HFF-Myc (cell line): ENCODE measurements around the gene MAGEF1.

Experiments used
- DNase-seq: peaks from one replicate; pipeline ENCODE4 v3.0.0-alpha.2; 2011; ENCODE audit warnings: low read depth; ENCODE audit errors: extremely low read depth
- H3K4me3 ChIP-seq: replicated peaks from 2 replicates; pipeline ENCODE4 v1.5.1; 2011; ENCODE audit warnings: low read depth, mild to moderate bottlenecking, control low read depth, low read length
- TF ChIP-seq, protein P1 (sequence below): IDR thresholded peaks from 2 replicates; pipeline ENCODE4 v1.5.1; 2012; ENCODE audit warnings: mild to moderate bottlenecking, low read depth, low read length, control low read depth; ENCODE audit errors: missing control alignments

MAGEF1 gene

DNA sequence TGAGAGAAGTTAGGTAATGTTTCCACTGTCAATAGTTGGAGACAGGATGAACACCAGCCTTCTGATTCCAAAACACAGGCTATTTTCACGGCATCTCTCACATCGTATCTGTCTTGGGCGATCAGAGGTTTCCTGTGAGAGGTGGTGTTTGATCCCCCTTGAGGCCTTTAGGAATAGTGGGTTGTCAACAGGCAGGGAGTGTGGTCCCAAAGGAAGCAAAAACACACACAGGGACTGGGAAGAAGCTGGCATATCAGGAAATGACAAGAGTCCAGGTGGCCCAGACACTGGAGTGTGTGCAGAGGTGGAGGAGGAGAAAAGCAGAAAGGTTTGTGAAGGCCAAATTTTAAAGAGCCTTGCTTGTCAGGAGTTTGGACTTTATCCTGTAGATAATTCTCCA lies 6.6 kb upstream of the MAGEF1 start:
- no peak for DNase-seq
- TF ChIP-seq, protein P1, sequence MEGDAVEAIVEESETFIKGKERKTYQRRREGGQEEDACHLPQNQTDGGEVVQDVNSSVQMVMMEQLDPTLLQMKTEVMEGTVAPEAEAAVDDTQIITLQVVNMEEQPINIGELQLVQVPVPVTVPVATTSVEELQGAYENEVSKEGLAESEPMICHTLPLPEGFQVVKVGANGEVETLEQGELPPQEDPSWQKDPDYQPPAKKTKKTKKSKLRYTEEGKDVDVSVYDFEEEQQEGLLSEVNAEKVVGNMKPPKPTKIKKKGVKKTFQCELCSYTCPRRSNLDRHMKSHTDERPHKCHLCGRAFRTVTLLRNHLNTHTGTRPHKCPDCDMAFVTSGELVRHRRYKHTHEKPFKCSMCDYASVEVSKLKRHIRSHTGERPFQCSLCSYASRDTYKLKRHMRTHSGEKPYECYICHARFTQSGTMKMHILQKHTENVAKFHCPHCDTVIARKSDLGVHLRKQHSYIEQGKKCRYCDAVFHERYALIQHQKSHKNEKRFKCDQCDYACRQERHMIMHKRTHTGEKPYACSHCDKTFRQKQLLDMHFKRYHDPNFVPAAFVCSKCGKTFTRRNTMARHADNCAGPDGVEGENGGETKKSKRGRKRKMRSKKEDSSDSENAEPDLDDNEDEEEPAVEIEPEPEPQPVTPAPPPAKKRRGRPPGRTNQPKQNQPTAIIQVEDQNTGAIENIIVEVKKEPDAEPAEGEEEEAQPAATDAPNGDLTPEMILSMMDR: no peak
- H3K4me3 ChIP-seq: no peak overlapping the region

DNA sequence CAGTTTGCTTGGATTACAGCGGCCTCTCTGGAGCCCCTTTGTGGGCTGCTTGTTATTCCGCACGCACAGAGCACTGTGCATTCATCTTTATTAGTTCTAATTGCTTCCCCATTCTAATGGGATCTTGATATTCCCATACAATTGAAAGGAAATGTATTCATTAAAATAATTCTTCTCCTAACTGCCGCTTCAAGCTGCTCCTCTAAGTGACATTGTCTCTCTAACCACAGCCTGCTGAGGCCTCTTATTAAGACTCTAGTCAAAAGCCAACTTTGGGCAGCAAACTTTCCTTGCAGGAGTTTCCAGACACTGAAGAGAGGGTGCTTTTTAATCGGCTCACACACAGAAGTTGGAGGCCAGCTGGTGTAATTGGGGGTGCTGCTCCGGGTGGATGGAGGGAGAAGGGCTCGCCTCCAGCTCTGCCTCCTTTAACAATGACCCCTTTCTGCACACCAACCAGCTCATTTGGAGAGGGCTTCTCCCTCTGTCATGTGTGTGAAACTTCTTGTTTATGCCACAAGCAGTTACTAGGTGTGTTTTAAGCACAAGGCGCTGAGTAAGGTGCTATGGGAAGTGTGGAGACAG lies 5.6 kb upstream of the MAGEF1 start:
- peak overlapping the region; percentile 28; the same call in 1 of the 2 replicates for H3K4me3 ChIP-seq
- TF ChIP-seq, protein P1: no peak
- DNase-seq: no peak

DNA sequence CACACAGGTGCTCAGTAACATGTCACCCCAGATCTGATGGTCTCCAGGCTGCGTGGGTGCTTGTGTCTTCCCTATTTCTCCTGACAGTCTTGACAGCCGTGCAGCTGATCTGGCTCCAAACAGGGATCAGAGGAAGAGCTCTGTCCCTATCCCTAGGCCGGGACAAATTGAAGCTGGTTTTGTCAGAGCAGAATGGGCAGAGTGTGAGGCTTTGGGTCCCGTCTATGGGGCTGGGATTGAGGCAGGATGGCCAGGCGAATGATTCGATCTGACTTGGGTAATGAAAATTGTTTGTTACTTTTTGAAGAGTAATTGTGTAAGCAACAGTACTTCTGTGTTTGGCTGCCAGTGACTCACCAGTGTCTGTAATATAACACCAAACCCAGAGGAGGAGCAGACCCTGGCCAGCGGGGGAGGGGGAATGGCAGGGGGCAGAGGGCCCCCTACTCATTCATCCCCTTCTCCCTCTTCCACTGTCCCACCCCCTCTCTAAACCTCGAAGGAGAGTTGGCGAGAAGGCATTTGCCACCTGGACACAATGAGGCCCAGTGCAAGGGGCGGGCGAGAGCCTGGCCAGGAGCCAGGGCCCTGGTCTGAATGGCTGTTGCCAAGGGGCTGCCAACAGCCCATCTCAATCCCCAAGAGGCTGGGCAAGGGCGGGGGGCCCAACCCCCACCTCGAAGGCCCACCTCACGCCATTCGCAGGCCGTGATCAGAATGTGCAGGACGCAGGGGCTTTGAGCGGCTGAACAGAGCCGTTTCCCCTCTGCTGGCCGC lies 4.9 kb upstream of the MAGEF1 start:
- TF ChIP-seq, protein P1: no peak
- no peak for DNase-seq
- peak overlapping the region; percentile 28 for H3K4me3 ChIP-seq

DNA sequence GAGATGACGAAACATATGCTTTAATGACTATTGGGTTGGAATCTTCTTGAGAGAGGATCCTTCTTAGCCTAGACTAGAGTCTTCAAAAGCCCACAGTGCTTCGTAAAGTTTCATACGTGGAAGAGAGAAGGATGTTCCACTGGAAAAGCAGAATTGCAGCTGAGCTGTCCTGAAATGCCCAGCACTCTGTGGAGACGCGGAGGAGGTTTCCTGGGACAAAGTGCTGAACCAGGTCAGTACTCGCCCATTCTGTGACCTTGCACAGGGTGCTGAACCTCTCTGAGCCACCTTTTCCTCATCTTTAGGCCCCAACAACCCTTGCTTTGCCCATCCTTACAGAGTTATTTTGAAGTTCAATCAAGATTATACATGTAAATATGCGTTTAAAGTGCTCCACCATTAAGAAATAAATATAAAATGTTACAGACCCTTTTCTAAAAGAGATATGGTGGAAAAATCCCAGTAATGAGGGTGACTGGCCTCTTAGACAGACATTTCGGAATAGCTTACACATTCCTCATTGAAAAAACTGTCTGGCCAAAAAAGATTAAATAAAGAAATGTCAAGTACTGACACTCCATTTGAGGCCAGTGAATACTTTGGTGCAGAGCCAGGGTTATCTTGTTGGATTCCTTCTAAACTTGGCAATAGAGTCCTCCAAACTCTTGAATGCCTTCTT lies 4.2 kb upstream of the MAGEF1 start:
- no peak for DNase-seq
- TF ChIP-seq, protein P1: no peak
- H3K4me3 ChIP-seq: no peak overlapping the region

DNA sequence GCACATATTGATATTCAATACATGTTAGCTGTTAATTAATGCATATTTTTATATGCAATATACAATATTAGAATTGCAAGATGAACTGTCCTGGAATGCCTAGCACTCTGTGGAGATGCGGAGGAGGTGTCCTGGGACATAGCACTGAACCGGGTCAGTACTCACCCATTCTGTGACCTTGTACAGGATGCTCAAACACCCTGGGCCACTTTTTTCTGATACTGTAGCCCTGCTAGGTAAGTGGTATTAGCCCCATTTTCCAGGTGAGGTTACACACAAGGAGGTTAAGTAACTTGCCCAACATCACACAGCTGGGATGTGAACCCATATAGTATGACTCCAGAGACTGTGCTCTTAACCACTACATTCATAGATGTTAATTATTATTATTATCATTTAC lies 1.7 kb upstream of the MAGEF1 start:
- no peak for DNase-seq
- TF ChIP-seq, protein P1: no peak
- H3K4me3 ChIP-seq: no peak overlapping the region

DNA sequence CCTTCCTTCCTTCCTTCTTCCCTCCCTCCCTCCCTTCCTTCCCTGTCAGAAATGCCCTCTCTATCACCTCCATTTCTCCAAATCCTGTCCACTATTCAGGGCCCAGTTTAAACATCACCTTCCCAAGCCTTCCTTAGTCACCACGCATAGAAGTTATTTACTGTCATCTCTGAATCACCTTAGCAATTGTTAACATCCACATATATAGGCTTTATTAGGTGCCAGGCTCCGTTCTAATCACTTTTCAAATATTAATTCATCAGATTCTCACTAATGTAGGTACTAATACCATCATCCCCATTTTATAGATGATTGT lies 1.1 kb upstream of the MAGEF1 start:
- TF ChIP-seq, protein P1: no peak
- no peak for DNase-seq
- no peak overlapping the region for H3K4me3 ChIP-seq
